ENCODE measurements around the gene FPR1.

FPR1 gene

DNA sequence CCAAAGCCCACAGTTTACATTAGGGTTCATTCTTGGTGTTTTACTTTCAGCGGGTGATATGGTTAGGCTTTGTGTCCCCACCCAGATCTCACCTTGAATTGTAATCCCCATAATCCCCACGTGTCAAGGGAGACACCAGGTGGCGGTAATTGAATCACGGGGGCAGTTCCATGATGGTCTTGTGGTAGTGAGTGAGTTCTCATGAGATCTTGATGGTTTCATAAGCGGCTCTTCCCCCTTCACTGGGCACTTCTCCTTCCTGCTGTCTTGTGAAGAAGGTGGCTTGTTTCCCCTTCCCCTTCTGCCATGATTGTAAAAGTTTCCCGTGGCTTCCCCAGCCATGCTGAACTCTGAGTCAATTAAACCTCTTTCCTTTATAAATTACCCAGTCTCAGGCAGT is 21.3 kb upstream of the FPR1 start:
- H3K27me3 Mint-ChIP-seq (ENCODE audit: low read depth) = peaks cover 15% of the 10 kb centered on the region
- no peak overlapping the region for H3K4me3 Mint-ChIP-seq
- TF ChIP-seq, protein P1, sequence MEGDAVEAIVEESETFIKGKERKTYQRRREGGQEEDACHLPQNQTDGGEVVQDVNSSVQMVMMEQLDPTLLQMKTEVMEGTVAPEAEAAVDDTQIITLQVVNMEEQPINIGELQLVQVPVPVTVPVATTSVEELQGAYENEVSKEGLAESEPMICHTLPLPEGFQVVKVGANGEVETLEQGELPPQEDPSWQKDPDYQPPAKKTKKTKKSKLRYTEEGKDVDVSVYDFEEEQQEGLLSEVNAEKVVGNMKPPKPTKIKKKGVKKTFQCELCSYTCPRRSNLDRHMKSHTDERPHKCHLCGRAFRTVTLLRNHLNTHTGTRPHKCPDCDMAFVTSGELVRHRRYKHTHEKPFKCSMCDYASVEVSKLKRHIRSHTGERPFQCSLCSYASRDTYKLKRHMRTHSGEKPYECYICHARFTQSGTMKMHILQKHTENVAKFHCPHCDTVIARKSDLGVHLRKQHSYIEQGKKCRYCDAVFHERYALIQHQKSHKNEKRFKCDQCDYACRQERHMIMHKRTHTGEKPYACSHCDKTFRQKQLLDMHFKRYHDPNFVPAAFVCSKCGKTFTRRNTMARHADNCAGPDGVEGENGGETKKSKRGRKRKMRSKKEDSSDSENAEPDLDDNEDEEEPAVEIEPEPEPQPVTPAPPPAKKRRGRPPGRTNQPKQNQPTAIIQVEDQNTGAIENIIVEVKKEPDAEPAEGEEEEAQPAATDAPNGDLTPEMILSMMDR (IDR thresholded peaks at IDR 0.05; ENCODE audit: unreplicated experiment in 3 of 3) = no peak
- H3K36me3 Mint-ChIP-seq (ENCODE audit: low read depth) = no peaks in the 10 kb centered on the region
- H3K4me1 Mint-ChIP-seq = no peaks in the 10 kb centered on the region
- H3K9me3 Mint-ChIP-seq = no peaks in the 10 kb centered on the region
- no peak overlapping the region for H3K27ac Mint-ChIP-seq

DNA sequence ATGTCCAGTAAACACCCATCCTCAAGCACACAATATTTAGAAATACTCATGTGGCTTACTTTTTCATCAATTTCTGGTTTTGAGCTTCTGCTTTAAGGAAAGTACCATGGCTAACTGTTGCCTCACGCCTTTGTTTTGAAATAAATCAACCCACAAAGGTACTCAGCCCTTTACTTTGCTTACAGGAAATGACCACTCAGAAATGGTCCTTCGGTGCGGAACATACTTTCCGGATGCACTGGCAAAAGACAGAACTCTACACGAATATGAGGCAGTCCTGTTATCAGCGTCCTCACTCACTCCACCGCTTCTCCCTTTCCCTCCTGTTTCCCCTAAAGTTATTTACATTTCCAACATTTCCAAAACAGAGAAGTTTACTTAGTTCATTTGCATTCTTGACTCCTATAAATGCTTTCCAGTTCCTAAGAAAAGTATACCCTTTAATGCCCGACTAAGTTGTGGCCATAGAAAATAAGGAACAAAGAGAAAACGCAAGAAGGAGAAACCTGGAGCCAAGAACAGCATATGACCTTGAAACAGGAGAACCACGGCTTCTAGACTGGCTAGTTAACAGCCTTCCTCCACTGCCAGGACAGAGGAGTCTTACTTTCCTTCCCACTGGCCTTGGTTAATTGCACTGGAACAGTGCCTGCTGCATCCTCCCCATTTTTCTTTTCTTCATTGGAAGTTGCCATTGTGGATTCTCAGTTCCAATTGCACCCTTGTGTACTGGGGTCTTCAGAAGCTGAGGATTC is 19.9 kb upstream of the FPR1 start:
- no peaks in the 10 kb centered on the region for H3K9me3 Mint-ChIP-seq

DNA sequence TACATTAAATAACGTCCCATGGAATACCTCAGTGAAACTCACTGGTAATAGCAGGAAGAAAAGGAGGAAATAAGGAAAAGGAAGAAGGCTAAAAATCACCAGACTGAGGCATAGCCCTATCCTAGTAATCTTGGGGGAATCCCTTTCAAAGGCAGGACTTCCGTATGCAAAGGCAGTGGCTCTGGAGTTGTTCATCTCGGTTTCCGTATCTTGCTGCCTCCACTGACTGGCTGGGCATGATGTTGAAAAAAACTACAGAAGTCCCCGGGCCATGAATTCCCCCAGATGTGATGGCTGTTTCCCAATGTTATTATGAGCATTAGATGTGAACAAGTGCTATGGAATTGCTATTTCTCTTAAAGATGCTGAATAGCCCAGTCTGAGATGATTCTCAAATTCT is 14.8 kb upstream of the FPR1 start:
- H3K9me3 Mint-ChIP-seq = peaks cover 4% of the 10 kb centered on the region
- peaks cover 17% of the 10 kb centered on the region for H3K27me3 Mint-ChIP-seq (ENCODE audit: low read depth)
- TF ChIP-seq, protein P1 (IDR thresholded peaks at IDR 0.05; ENCODE audit: unreplicated experiment in 3 of 3) = no peak
- no peak overlapping the region for H3K27ac Mint-ChIP-seq
- no peak overlapping the region for H3K4me3 Mint-ChIP-seq
- no peaks in the 10 kb centered on the region for H3K4me1 Mint-ChIP-seq
- no peaks in the 10 kb centered on the region for H3K36me3 Mint-ChIP-seq (ENCODE audit: low read depth)

More for the DNA sequence above, 19.9 kb upstream of the FPR1 start:
- Mint-ChIP-seq H3K4me1 (no peaks in the 10 kb centered on the region), H3K27ac (no peak overlapping the region), H3K4me3 (no peak overlapping the region), H3K27me3 (ENCODE audit: low read depth) (peaks cover 11% of the 10 kb centered on the region), H3K36me3 (ENCODE audit: low read depth) (no peaks in the 10 kb centered on the region)
- TF ChIP-seq, protein P1 (IDR thresholded peaks at IDR 0.05; ENCODE audit: unreplicated experiment in 3 of 3) = no peak

DNA sequence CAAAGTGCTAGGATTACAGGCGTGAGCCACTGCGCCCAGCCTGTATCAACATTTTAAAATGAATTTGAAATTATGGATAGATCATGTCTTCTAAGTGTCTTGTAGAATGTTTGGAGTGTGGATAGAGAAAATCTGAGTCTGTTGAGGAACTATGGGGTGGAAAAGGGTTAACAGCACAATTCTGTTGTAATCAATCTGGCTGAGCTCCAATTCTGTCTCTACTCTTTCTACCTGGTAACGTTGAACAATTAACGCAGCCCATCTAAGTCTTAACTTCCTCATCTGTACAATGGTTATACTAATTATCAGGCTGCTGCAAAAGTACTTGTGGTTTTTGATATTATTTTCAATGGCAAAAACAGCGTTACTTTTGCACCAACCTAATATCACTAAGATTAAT is 13.4 kb upstream of the FPR1 start:
- Mint-ChIP-seq H3K4me3 (no peak overlapping the region), H3K27ac (no peak overlapping the region), H3K27me3 (ENCODE audit: low read depth) (peaks cover 17% of the 10 kb centered on the region), H3K36me3 (ENCODE audit: low read depth) (no peaks in the 10 kb centered on the region), H3K9me3 (peaks cover 4% of the 10 kb centered on the region), H3K4me1 (no peaks in the 10 kb centered on the region)
- TF ChIP-seq, protein P1 (IDR thresholded peaks at IDR 0.05; ENCODE audit: unreplicated experiment in 3 of 3) = no peak

GRCh38 chr19:51761696-51762095 is 10.0 kb upstream of the FPR1 start:
- H3K9me3 Mint-ChIP-seq = peaks cover 8% of the 10 kb centered on the region
- no peaks in the 10 kb centered on the region for H3K36me3 Mint-ChIP-seq (ENCODE audit: low read depth)
- TF ChIP-seq, protein P1 (IDR thresholded peaks at IDR 0.05; ENCODE audit: unreplicated experiment in 3 of 3) = no peak
- H3K4me1 Mint-ChIP-seq = no peaks in the 10 kb centered on the region
- H3K4me3 Mint-ChIP-seq = no peak overlapping the region
- peaks cover 17% of the 10 kb centered on the region for H3K27me3 Mint-ChIP-seq (ENCODE audit: low read depth)
- no peak overlapping the region for H3K27ac Mint-ChIP-seq

Measured in nephron (organoid).